ENCODE measurements around the gene CENPQ. TPM values are rescaled to one million over a fixed set of nuclear protein-coding genes. Genes with fewer than 3 reads are reported as not detected.

Gene CENPQ
- total RNA-seq, 1 experiment from 2014 or later, result 11.3 TPM

- Histone ChIP-seq H3K79me2 (ENCODE audit: insufficient read depth, low read length) (no peaks in the 10 kb centered on the region), H3K9me3 (ENCODE audit: control insufficient read depth in 1 of 2, insufficient read depth in 1 of 2, low read depth in 1 of 2, low read length in 2 of 2) (no peaks in the 10 kb centered on the region), H2AFZ (ENCODE audit: low read depth, low read length, poor library complexity, severe bottlenecking) (no peak overlapping the region), H3K9ac (ENCODE audit: low read length) (no peak overlapping the region), H3K4me3 (replicated peaks in 1 of 2; ENCODE audit: low read depth in 1 of 2, low read length in 2 of 2) (no peak overlapping the region), H3K4me2 (ENCODE audit: low read length) (no peak overlapping the region), H3K36me3 (ENCODE audit: control insufficient read depth in 1 of 2, insufficient read depth in 2 of 2, low read length in 2 of 2) (no peaks in the 10 kb centered on the region), H3K9me2 (ENCODE audit: insufficient read depth) (no peaks in the 10 kb centered on the region), H3K4me1 (ENCODE audit: control insufficient read depth in 1 of 2, insufficient read depth in 2 of 2, low read length in 2 of 2) (peaks cover 0 to 6% of the 10 kb centered on the region in 2 experiments; a peak in 2 of 4 replicates), H3K27me3 (ENCODE audit: insufficient read depth, low read length) (no peaks in the 10 kb centered on the region), H3K27ac (ENCODE audit: low read depth, low read length) (no peak overlapping the region), H4K20me1 (ENCODE audit: insufficient read depth) (no peaks in the 10 kb centered on the region)
- TF ChIP-seq SP1 (IDR thresholded peaks at IDR 0.05; ENCODE audit: low read depth) (no peak), MAX (IDR thresholded peaks at IDR 0.05) (no peak), SRF (IDR thresholded peaks at IDR 0.05; ENCODE audit: low read depth) (no peak), CEBPB (IDR thresholded peaks at IDR 0.05; ENCODE audit: low read depth) (no peak)
- ChIA-PET POLR2A (no interaction called here), CTCF (no interaction called here), RAD21 (ENCODE audit: low non-redundant PET in 1 of 2, low total read pairs in 2 of 2, uncharacterized antibody in 2 of 2, unreplicated experiment in 2 of 2) (no interaction called here)
- no TSS peak for BruUV-seq (replicated peaks)
- intact Hi-C loops (cut with micrococcal nuclease), result no loop called here
- no peak for ATAC-seq
- DNase-seq (ENCODE audit: low read depth, low spot score), result no peak
Observed at GRCh38 chr6:49528571-49528970, 65.4 kb downstream of the CENPQ start.

GRCh38 chr6:49530141-49530776, 67.1 kb downstream of the CENPQ start:
- no peaks in the 10 kb centered on the region for H3K79me2 ChIP-seq (ENCODE audit: insufficient read depth, low read length)
- H4K20me1 ChIP-seq (ENCODE audit: insufficient read depth), result no peaks in the 10 kb centered on the region
- no peaks in the 10 kb centered on the region for H3K36me3 ChIP-seq (ENCODE audit: control insufficient read depth in 1 of 2, insufficient read depth in 2 of 2, low read length in 2 of 2)
- H2AFZ ChIP-seq (ENCODE audit: low read depth, low read length, poor library complexity, severe bottlenecking), result no peak overlapping the region
- TF ChIP-seq POLR2A (IDR thresholded peaks at IDR 0.05; ENCODE audit: borderline replicate concordance, extremely low read depth, insufficient read depth, insufficient read length) (no peak), JUND (IDR thresholded peaks at IDR 0.05) (no peak), MAX (IDR thresholded peaks at IDR 0.05) (no peak)
- POLR2A ChIA-PET, result no interaction called here
- peaks cover 0 to 6% of the 10 kb centered on the region in 2 experiments; a peak in 2 of 4 replicates for H3K4me1 ChIP-seq (ENCODE audit: control insufficient read depth in 1 of 2, insufficient read depth in 2 of 2, low read length in 2 of 2)
- no peak overlapping the region for H3K27ac ChIP-seq (ENCODE audit: low read depth, low read length)
- BruUV-seq (replicated peaks), result no TSS peak
- H3K9ac ChIP-seq (ENCODE audit: low read length), result no peak overlapping the region
- DNase-seq (ENCODE audit: low read depth, low spot score) (no peak), ATAC-seq (no peak)
- no peaks in the 10 kb centered on the region for H3K9me3 ChIP-seq (ENCODE audit: control insufficient read depth in 1 of 2, insufficient read depth in 1 of 2, low read depth in 1 of 2, low read length in 2 of 2)
- CTCF ChIA-PET, result no interaction called here
- no peaks in the 10 kb centered on the region for H3K27me3 ChIP-seq (ENCODE audit: insufficient read depth, low read length)
- RAD21 ChIA-PET (ENCODE audit: low non-redundant PET in 1 of 2, low total read pairs in 2 of 2, uncharacterized antibody in 2 of 2, unreplicated experiment in 2 of 2), result no interaction called here
- no peaks in the 10 kb centered on the region for H3K9me2 ChIP-seq (ENCODE audit: insufficient read depth)
- H3K4me3 ChIP-seq (replicated peaks in 1 of 2; ENCODE audit: low read depth in 1 of 2, low read length in 2 of 2), result no peak overlapping the region
- intact Hi-C loops (cut with micrococcal nuclease), result loop anchor here (5.0 kb wide), 1 partner anchor 92 kb away; no protein-coding TSS in a partner anchor
- no peak overlapping the region for H3K4me2 ChIP-seq (ENCODE audit: low read length)
